Mucosa of gallbladder (tissue), 1 donor: Measurements from ENCODE around the gene ZC3H12D. TPM values are rescaled to one million over a fixed set of nuclear protein-coding genes. Genes with fewer than 3 reads are reported as not detected.

ENCODE experiments used
- DNase-seq: peaks from one replicate; pipeline ENCODE4 v3.0.0-alpha.2; 2020; ENCODE audit warnings: low spot score
- total RNA-seq: library from RNA; stranded (reverse); gene quantifications from one replicate; pipeline ENCODE4 v1.2.1, GENCODE V29; 2021
- donor health status: DM: no; HTN: no; CAD: no.

ZC3H12D gene
- total RNA-seq, 1 donor from 2014 or later = 1.6 TPM

DNA sequence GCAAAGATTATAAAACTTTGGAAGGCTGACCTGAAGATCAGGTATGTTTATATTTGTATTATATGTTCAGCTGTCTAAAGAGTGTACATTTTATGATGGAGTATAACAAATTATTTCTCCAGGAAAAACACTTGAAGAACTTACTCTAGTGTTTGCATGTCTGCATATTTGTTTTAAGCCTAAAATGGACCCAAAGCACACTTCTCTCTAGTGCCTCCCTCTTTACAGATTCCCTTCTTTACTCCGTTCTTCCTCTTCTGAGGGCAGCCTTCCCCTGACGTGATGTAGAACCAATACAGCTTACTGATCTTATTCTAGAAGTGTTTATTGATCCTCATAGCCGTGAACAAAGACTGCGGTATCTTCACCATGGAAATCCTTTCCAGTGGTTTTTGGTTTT is 70.8 kb downstream of the ZC3H12D start:
- DNase-seq = no peak

DNA sequence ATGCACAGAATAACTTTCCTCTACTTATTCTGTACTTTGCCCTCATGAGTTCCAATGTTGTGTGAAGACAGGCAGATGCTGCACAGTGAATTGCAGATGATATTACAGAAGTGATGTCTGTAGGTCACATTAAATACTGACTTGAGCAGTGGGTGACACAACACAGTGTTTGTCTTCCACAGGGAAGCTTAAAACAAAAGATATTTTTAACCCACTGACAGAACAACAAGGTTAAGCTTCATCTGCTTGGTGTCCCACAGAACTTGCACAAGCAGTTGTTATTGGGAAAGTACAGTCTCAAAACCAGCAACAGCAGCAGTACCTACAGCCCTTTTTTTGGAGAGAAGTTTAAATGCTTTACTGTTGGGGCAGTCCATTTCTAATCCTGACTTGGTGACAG is 74.3 kb downstream of the ZC3H12D start:
- DNase-seq = no peak

DNA sequence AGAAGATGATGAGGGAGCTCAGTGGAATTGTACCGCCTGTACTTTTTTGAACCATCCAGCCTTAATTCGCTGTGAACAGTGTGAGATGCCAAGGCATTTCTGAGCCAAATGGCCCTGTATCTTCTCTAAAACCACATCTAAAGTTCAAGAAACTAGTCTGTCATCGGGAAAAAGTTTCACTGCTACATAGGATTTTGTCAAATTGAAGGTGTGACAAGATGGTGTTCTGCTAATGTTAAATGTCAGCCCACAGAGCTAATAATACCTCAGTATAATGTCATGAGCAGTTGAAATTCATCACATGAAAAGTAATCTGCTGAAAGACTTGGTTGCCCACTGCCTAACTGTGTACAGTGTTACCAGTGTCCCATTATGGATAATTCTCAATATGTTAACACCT is 75.2 kb downstream of the ZC3H12D start:
- DNase-seq = no peak

DNA sequence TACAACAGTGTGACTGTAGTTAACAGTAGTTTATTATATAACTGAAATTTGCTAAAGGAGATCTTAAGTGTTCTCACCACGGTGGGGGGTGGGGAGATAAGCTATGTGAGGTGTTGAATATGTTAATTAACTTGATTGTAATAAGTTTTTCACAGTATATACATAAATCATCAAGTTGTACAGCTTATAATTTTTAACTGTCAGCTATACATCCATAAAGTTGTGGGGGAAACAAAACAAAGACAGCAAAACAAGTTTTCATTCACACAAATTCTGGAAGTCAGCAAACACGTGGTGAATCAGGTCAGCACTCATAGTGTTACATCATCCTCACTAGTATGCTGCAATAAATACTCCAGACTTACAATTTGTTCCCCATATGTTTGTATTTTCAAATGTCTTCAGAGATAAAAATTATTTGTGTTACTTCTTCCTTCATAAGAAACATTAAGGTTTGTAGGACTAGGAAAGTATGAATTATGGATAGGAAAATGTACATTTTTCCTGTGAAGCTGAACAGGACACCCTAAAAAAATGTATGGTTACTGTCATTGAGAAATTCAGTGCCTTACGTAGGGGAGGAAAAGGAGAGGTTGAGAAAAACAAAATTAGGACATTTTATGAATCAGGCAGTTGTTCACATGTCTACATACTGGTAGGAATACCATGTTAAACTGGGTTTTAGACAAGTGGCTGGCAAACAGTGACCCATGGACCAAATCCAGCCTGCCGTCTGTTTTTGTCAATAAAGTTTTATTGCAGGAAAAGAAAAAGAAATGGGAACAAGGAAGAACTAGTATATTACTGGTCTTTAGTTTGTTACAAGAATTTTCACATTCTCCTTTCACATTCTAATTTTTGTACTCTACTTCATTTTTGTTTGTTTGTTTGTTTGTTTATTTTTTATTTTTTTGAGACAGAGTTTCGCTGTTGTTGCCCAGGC is 78.7 kb downstream of the ZC3H12D start:
- DNase-seq = no peak

DNA sequence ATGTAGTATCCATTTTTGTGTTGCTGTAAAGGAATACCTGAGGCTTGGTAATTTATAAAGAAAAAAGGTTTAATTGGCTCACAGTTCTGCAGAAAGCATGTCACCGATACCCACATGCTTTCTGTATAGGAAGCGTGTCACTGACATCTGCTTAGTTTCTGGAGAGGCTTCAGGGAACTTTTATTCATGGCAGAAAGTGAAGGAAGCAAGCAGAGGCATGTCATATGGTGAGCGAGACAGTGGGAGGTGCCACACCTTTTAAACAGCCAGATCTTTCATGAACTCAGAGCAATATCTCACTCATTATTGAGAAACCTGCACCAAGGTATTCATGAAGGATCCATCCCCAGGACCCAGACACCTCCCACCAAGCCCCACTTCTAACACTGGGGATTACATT is 81.3 kb downstream of the ZC3H12D start:
- DNase-seq = no peak

DNA sequence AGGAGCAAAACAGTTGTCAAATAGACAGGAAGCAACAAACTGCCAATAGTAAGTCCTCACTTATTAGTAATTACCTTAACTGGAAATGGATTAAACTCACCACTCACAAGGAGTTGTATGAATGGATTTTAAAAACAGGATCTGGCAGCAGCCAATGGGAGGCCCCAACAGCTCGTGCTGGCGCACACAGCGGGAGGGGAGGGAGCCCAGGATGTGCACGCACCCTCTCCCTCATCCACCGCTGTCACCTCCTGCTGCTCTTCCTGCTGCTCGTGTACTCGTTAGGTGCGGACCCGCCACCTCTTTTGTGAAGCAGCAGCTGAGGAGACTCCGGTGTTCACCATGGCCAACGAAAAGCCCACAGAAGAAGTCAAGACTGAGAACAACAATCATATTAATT is 84.8 kb downstream of the ZC3H12D start, which contains the start of gene SUMO4:
TSS of gene SUMO4 (plus strand) at position 213 of the 400 bp plus-strand sequence. CDS start at position 343, 130 bp downstream.
- DNase-seq = no peak

DNA sequence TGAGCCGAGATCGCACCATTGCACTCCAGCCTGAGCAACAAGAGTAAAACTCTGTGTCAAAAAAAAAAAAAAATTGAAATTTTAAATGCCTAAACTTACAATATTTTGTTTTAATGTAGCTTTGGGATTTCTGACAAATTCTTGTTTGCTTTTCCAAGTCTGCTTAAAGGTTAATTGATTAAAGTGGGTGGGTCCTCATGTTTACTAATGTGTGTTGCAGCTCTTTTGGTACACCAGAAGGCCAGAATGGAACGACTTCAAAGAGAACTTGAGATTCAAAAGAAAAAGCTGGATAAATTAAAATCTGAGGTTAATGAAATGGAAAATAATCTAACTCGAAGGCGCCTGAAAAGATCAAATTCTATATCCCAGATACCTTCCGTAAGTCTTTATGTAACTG is 87.4 kb downstream of the ZC3H12D start:
- DNase-seq = no peak

Other genes with a start within 250 kb of the ZC3H12D start
- gene TAB2, start 167.3 kb downstream of the ZC3H12D start, total RNA-seq = 46.1 TPM
- gene SUMO4, start 84.8 kb downstream of the ZC3H12D start, total RNA-seq = 1.3 TPM
- gene PPIL4, start 61.0 kb upstream of the ZC3H12D start, total RNA-seq = 21.1 TPM
- gene GINM1, start 81.4 kb upstream of the ZC3H12D start, total RNA-seq = 45.0 TPM
- 8.5 TPM for gene KATNA1, start 163.7 kb upstream of the ZC3H12D start, total RNA-seq
- 31.9 TPM for gene LATS1, start 233.1 kb upstream of the ZC3H12D start, total RNA-seq